Smooth muscle cell of the brain vasculature (primary cell): ENCODE measurements around the gene CFAP141.

Experiments used
- DNase-seq: peaks from one replicate; pipeline ENCODE4 v3.0.0-alpha.2; 2012; ENCODE audit warnings: low read depth, low spot score

CFAP141 gene

DNA sequence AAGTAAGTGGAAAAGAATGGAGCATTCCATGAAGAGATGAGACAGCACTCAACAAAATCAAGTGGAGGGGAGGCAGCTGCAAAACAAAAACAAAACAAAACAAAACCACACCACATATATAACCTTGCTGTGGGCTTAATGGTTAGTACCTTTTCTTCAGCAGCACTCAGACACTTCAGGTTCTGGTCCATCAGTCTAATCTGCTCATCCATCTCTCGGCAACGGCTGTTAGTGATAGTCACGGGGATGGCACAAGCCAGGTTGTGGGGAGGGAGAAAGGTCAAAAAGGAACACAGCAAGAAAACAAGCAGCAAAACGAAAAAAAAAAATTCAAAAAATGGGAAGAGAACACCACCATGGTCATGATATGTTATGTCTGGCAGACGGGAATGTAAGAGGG is 34.3 kb downstream of the CFAP141 start:
- no peak for DNase-seq

DNA sequence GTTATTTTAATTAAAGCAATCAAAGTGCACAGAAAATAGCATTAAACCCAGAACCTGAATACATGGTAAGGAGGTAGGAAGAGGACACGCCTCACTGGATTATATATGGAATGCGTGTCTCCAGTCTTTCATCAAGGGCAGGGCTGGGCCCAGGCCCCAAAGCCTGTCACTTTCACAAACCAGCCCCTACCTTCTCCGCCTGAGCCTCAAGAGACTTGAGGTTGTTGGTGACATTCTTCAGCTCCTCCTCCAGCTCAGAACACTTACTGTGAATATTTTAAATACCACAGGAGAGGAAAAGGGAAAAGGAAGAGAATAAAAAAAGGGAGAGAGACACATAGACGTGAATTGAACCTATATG is 34.9 kb downstream of the CFAP141 start:
- no peak for DNase-seq

DNA sequence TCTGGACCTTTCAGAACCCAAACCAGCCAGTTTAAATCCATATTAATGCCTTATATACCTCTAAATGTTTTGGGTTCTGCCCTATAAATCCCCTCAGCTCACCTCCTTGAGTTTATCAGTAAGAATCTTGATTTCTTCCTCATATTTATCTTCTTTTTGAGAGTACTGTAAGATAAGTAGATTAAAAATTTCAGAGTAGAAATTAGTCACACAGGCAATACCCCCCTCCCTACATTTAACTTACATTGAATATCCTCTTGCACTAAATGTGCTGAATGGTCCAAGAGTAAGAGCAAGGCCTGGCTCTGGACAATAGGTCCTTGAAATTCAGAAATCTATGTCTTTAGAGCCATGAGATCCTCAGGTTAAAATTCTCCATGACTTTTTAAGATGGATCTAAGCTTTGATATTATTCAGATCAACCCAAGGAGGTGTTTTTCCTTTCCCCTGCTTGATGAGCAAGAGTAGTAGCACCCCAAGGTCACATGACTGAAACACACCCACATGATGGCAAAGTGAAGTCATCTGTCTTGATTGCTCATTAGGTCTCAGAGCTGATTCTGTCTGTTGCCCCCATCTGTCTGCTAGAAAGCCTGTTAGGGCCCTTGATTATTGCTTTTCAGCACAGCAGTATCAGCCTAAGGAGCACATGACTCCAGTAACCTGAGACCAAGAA is 35.4 kb downstream of the CFAP141 start:
- DNase-seq: no peak

DNA sequence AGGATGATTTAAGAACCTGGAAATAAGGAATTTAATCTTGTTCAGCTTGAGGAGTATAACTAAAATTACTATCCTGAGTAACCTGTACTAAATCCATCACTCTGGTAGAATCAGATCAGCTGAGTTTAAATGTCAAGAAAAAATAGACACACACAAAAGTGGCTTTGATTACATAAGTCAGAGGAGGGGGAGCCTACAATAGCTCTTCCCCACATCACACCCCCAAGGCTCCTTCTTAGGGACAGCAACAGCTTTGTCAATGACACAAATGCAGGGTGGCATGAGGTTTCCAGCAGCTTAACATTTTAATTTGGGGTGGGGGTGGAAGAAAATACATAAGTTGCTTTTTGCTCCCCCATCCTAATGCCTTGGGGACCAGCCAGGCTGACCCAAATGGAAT is 38.7 kb downstream of the CFAP141 start:
- no peak for DNase-seq

DNA sequence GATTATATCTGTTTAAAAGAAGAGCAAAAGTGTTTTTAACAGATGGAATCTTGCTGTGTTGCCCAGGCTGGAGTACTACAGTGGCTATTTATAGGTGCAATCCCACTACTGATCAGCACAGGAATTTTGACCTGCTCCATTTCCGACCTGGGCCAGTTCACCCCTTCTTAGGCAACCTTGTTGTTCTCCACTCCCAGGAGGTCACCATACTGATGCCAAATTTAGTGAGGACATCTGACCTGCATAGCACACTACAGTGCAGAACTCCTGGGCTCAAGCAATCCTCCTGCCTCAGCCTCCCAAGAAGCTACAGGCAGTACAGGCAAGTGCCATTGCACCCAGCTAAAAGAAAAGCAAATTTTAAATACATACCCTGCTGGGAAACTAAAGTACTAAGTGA is 39.9 kb downstream of the CFAP141 start:
- DNase-seq: no peak

DNA sequence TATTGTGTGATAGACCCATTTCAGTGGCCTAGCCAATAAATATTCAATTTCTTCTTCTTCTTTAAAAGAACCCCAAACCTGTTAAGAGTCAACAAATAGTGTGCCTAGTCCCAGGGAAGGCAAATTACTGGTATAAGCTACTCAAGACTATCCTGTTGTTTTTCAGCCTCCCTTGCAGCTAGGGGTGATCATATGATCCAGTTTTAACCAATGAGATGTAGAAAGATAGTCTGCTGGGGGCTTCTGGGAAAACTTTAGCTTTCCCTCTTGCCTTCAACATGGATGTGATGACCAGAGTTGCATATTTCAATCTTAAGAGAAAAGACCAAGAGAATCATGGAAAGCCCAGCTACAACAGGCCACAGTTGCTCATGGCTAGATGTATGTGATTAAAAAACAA is 46.6 kb downstream of the CFAP141 start:
- DNase-seq: no peak

DNA sequence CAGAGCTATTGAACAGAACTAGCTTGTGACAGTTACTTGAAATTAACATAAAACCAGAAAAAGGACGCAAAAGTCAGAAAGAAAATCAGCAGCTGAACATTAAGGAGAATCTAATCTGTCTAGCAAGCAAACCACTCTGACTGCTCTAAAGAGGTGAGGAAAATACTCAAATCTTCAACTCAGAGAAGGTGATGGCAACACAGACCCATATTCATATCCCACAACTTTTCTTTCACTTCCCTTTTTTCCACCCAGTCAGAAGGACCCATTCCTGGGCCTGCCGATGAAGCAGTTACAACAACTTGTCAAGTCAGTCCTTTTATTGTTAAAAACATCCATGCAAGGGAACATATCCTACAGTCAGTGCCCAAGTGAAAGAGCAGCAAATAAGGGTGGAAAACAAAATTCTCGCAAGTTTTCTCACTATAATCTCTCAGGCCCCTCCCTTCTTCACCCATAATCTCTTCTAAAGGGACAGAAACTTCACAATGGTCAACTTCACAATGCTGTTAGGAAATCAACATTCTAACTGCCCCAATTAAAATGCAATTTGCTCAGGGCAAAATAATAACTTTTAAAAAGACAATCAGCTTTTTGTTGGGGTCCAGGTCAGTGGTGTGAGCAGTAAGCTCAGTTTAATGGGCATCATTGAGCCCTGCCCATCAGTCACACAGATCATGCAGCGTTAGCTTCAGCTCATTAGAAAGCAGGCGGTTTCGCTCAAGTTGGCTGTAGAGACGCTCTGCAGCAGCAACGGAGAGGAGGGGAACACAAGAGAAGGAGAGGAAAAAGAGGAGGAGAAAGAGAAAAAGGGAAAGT is 47.6 kb downstream of the CFAP141 start:
- no peak for DNase-seq

DNA sequence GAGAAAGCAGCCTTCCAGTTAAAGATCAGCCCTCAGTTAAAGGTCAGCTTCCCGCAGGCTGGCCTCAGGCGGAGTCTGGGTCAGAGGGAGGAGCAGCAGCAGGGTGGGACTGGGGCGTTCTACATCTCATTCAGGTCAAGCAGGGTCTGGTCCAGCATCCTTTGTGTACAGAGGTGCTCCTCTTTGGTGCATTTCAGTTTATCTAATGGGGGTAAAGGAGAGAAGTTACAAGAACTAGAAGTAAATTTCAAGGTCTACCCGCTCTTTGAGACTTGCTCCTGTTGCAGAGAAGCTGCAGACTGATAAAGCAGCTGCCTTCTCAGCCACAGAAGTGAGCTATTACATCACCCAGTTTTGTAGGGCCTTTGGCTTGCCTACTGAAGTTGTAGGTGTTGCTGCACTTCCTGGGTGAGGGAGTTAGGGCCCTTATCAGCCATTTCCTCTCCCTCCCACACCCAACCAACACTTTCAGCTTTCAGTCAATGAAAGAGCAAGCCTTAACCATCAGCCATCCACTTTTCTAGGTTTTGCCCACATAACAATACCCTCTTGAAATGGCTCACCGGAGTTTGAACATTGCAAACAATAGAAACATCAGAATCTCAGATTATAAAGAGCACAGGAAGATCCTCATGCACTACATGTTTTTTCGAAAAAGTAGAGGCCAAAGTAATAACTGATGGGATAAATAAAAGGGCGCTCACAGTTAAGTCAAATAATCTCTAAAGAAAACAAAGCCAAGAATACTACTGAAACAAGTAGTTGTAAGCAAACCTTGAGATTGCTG is 48.4 kb downstream of the CFAP141 start:
- no peak for DNase-seq

DNA sequence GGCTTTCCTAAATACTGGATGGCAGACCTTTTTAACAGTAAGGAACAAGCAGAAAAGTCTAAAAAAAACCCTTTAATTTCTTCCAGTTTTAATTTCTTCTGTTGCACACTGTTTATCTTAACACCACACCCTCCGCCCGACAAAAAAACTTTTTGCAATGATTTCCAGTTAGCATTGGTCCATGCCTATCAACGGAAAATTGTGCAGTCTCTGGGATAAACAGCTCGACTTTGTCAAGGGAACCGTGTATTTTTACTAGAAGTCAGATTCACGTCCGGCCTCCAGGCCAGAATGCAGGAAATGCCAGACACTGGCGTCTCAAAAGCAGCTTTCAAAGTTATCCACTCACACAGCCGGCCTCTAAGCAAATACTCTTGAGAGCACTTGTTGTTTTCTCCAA is 50.9 kb downstream of the CFAP141 start:
- DNase-seq: peak; percentile 18

DNA sequence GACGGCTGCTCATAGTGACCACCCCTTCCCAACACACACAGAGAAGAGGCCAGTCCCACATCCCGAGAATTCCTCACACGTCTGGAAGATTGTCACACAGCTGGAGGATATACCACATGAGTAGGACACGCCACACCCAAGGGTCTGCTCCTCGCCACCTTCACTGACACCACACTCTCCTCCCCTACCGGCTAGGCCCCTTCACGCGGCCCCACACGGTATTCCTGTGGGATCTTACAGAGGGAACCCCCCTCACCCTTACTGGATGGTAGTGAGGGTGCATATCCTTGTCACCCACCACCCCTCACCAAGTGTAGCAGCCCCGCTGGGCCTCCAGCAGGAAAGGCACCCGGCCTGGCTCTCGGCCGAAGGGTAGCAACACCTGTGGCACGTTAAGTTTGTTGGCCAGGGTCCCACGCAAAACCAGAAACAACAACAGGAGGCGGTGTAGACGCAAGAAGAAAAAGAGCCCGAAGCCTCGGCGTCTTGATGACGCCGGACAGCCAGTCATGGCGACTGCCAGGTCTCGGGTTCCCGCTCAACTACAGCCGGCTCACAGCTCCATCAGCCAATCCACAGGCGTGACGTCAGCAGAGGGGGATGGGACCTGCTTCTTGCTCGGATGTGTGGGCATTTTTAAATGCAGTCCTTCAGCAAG is 51.5 kb downstream of the CFAP141 start, which contains the start of gene NUP210L:
Gene NUP210L (minus strand): TSS at position 540 of the 658 bp plus-strand sequence.
- DNase-seq: no peak

DNA sequence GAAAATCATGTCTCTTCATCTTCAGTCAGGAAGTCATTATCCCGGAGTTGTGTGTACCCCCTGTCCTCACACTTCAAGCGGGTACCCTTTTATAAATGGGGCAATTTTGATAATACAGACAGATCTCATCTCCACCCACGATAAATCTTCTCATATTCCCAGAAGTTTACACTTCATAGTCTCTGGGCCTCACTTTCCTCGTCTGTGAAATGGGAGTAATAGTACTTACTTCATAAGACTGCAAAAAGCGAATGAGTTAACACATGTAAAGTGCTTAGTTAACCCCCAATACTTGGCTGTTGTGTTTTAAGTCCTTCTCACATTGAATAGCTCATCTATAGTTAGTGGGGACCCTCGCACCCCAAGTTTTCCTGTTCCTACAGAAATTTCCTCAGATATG is 52.1 kb downstream of the CFAP141 start:
- no peak for DNase-seq

DNA sequence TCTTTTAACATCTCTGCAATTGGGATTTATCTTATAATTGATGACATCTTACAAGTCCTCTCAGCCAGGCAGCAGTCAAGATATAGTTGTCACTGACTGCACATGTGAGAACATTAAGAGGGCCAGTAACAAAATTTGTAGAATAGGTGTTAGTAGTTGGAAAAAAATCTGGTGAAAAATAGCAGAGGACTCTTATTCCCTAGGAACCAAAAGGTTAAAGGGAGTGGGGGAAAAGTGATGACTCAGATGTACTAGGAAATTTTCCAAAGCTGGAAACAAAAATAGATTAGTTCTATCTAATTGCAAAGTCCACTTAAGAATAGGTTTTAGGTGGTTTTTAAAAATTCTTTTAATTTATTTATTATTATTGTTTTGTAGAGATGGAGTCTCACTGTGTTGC is 54.8 kb downstream of the CFAP141 start:
- DNase-seq: no peak
